Activated T-helper 1 cell treated with Interleukin-2 at 50 U/mL for 16 hours (primary cell): ENCODE results near the gene DPP6.
"Not testable (repeated sequence)": the region's sequence is repeated elsewhere in the genome, so short reads cannot be mapped to it uniquely, and the experiment has no call there.

Experiments
- DNase-seq: peaks from one replicate; pipeline ENCODE4 v3.0.0-alpha.2; 2020; ENCODE audit warnings: low read depth

The DPP6 gene

GRCh38 chr7:154911862-154912455 lies 859.8 kb downstream of the DPP6 start:
- no peak for DNase-seq

- DNase-seq: no peak
Observed at GRCh38 chr7:154912871-154913637, 860.9 kb downstream of the DPP6 start.

DNA sequence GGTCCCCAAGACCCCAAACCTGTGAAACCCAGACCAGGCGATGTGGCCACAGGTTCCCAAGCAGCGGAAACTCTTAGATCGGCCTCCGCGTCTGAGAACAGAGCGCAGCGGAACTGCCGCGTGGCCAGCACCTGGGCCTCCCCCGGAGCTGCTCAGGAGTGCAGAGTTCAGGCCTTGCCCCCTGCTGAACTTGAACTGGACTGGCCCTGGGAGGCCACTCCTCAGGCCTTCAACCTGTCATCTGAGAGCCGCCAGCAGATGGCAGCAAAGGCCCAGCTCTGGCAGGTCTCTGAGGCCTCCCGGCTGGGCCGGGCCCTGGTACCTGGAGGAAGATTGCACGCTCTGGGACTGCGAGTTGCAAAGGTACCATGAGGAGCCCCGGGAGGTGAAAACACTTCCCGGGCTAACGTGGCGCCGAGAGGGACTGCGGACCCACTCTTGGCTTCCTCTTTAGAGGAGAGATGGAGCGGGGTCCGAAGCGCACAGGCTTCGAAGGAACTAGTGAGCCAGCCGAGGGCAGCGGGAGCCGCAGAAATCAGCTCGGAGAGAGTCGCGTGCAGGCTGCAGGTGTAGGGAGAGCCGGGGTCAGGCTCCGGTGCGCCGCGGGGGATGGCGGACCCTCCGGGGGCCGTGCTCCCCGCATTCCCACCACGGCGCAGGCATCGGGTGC lies 861.6 kb downstream of the DPP6 start:
- peak; percentile 77 for DNase-seq

- no peak for DNase-seq
Observed at GRCh38 chr7:154914308-154914995, 862.3 kb downstream of the DPP6 start.

DNA sequence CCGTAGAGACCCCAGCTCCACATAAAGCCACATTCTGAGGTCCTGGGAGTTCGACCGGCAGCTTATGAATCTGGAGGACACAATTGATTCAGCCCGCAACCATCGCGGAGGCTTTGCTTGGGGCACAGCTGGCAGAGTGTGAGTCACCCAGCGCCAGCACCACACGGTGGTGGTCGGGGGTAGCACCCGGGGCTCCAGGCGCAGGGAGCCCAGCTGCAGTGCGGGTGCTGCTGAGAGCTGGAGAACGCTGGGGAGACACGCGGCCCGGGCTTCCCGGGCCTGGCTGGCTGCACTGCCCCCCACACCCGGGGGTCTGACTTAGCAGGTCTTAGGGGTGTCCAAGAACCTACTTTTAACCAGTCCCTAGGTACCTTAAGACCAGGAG lies 862.8 kb downstream of the DPP6 start:
- no peak for DNase-seq

GRCh38 chr7:154915600-154915999 lies 863.4 kb downstream of the DPP6 start:
- no peak for DNase-seq

DNA sequence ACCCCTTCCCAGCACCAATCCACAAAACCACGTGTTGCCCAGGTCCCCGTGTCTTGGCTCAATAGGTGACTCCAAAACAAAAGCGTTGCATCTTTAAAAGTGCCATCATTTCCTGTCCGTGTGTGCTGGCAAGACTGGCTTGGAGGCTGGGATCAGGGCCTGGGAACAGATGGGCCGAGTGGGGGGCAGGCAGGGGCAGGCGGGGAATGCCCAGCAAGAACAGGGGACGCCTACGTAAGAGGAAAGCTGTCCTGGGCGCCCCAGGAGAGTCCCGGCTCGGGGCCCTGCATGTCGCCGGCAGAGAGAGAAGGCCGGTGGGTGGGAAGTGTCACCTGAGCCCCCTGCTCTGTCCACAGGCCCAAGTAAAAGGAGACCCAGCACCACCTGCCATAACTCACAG lies 864.2 kb downstream of the DPP6 start:
- no peak for DNase-seq

DNA sequence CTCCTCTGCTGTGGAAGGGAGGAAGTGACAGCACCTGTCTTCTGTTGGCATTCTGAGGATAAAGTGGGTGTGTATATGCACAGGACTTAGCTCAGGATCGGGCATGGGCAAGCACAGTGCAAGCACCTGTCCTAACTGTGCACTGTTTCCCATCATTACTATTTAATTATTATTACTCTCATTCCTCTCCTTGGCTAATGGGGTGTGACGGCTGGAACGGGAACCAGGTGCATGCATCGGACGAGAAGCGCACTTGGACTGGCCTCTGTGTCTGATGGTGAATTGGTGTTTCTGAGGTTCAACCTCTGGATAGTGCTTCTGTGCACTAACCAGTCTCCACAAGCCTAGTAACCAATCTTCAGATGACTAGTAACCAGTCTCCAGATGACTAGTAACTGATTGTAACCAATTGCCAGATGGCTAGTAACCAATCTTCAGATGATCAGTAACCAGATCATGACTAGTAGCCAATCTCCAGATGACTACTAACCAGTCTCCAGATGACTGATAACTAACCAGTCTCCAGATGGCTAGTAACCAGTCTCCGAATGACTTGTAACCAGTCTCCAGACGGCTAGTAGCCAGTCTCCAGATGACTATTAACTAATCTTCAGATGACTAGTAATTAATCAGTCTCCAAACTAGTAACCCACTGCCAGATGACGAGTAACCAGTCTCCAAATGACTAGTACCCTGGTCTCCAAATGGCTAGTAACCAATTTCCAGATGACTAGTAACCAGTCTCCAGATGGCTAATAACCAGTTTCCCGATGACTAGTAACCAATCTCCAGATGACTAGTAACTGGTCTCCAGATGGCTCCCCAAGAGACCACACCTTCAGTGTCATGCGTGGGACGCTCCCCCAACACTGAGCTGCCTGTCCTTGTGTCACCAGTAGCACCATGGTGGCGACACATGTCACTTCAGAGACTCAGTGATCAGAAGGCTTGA lies 864.9 kb downstream of the DPP6 start:
- DNase-seq: no peak

- DNase-seq: no peak
Observed at GRCh38 chr7:154917808-154918160, 865.6 kb downstream of the DPP6 start.

- no peak for DNase-seq
Observed at GRCh38 chr7:154918266-154918665, 866.1 kb downstream of the DPP6 start.

GRCh38 chr7:154918741-154919140 lies 866.5 kb downstream of the DPP6 start:
- DNase-seq: no peak

GRCh38 chr7:154919344-154920225 lies 867.4 kb downstream of the DPP6 start:
- no peak for DNase-seq

- DNase-seq: not testable (repeated sequence)
Observed at GRCh38 chr7:154922472-154922871, 870.3 kb downstream of the DPP6 start.

DNA sequence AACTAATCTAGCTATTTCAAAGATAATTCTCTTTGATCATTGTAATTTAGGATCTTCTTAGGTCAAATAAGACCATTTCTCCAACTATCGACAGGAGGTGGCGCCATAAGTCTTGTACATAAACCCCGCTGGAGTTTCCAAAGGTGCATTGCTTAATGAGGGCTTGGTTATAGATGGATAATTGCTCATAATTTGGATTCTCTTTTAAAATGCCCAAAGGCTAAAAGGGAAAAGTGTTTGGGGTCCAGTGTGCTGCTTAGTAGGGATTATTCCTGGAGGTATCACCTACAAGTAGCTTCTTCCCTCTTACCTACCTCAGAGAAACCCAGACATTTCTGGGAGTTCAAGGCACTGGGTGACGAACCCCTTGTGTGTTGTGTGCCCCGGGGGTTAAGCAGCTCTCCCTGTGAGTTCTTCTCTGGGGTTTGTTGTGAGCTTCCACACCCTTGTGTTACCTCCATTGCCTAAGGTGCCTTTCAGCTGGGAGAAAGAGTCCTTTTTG lies 875.5 kb downstream of the DPP6 start:
- peak; percentile 47 for DNase-seq

DNA sequence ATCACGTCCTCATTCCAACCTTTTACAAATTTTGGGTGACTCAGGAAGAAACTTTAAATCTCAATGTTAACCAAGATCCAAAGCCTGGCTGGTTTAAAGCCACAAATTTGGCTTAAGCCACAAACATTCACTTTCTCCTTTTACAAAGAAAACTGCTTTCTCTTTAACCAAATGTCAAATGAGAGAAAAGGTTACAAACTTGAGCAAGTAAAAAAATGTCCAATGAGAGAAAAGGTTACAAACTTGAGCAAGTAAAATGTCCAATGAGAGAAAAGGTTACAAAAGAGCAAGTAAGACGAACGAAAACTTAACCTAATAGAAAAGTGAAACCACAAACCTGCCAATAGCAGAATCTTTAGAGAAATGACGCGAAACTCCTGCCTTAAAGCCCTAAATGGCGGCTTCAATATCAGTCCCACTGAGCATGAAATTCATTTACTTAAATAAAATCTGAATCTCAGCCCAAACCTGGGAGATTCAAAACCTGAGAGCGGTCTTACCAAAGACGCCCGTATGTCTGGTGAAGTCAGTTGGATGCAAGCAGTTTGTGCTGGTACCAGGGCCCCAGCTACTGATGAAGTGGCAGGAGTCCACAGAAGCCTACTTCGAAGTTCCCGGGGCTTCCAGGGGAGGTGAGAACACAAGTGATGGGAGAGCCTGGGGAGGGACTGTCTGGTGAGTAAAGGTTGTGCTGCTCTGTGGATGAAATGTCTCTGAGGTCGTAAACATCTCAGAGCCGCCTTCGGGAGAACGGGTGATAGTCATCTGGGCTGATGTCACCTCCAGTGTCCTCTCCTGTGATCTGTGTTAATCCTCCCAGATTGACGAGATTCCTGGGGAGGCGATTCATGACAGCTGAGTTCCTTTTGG lies 876.2 kb downstream of the DPP6 start:
- DNase-seq: no peak

DNA sequence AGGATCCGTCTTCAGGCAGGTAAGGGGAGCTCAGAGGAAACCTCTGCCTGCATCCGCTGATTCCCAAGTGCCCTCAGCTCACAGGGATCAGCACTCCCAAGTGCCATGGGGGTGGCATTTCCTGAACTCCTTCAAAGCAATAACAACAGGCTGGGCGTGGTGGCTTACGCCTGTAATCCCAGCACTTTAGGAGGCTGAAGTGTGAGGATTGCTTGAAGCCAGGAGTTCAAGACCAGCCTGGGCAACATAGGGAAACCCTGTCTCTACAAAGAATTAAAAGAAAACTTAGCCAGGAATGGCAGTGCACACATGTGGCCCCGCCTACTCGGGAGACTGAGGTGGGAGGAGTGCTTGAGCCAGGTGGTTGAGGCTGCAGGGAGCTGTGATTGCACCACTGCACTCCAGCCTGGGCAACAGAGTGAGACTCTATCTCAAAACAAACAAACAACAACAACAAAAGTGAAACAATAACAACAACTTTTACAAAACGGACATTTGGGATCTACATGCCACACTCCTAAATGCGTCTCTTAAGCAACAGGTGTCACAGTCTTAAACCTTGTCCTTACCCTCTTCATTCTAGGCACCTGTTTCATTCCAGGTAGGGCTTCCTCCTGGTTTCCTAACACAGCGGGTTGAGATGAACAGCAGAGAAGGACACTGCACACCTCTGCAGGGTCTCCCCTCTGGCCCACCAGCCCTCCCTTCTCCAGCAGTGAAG lies 877.0 kb downstream of the DPP6 start:
- DNase-seq: no peak

DNA sequence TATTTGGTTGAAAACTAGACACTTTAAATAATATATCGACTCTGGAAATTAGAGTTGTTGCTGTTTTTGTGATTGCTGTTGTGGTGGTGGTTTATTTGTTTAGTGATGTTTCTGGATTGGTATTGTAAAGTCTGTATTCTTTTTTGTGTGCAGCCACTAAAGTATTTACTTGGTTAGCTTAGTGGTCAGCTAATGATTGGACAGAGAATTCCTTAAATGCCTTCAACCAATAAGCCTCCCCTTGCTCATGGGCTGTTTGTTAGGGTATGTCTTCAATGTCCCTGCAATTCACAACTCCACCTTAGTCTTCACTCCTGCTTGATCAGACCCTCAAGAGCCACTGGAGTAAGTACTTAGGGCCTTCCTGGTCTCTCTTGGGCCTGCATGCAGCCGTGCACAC lies 879.7 kb downstream of the DPP6 start:
- no peak for DNase-seq

- not testable (repeated sequence) for DNase-seq
Observed at GRCh38 chr7:154934353-154934952, 882.3 kb downstream of the DPP6 start.
